Glomerular endothelial cell (primary cell): ENCODE results near the gene TWSG1. TPM values are rescaled to one million over a fixed set of nuclear protein-coding genes. Genes with fewer than 3 reads are reported as not detected.
"Not testable (repeated sequence)": the region's sequence is repeated elsewhere in the genome, so short reads cannot be mapped to it uniquely, and the experiment has no call there.

Experiments
- DNase-seq: peaks from one replicate; pipeline ENCODE4 v3.0.0-alpha.2; 2011; ENCODE audit warnings: low read depth, low spot score; ENCODE audit errors: extremely low read depth
- total RNA-seq: library from RNA; depleted of rRNA; stranded (reverse); fragments of >200 nt; gene quantifications from 2 replicates; pipeline ENCODE4 v1.2.3, GENCODE V29; 2015

TWSG1 gene
- total RNA-seq, 1 donor from 2014 or later, result 74.9 TPM

- DNase-seq, result no peak
Measured at GRCh38 chr18:9421901-9422327, 87.3 kb downstream of the TWSG1 start.

GRCh38 chr18:9422816-9423519 lies 88.4 kb downstream of the TWSG1 start:
- no peak for DNase-seq

DNA sequence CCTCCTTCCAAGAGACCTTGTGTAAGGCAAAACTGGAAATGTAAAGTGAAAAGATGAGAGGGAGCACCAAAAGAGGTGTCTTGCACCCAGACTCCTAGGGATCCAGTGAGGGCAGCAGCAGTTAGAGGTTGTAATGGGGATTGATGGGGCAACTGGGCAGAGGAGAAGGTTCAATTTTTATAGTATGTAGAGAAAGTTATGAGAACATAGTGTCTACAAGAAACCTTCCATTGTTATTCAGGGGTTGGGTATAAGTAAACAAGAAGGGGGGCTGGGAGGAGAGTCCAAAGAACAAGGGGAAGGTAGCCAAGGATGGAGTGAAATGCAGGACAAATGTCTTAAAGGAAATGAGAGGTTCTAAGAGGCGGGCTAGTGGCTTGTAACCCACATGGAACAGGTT lies 89.1 kb downstream of the TWSG1 start:
- not testable (repeated sequence) for DNase-seq

DNA sequence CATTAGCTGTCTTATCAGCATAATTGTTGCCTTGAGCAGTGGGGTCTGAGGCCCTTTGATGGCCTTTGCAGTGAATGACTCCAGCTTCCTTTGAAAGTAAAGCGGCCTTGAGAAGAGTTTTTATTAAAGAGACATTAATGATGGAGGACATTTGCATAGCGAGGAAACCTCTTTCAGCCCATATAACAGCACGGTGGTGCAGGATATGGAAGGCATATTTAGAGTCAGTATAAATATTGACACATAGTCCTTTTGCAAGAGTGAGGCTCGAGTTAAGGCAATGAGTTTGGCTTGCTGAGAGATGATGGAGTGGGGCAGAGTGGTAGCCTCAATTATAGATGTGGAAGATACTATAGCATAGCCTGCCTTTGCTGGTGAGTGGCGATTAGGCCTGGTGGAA lies 89.7 kb downstream of the TWSG1 start:
- not testable (repeated sequence) for DNase-seq

- DNase-seq, result no peak
Measured at GRCh38 chr18:9426753-9427152, 92.2 kb downstream of the TWSG1 start.

DNA sequence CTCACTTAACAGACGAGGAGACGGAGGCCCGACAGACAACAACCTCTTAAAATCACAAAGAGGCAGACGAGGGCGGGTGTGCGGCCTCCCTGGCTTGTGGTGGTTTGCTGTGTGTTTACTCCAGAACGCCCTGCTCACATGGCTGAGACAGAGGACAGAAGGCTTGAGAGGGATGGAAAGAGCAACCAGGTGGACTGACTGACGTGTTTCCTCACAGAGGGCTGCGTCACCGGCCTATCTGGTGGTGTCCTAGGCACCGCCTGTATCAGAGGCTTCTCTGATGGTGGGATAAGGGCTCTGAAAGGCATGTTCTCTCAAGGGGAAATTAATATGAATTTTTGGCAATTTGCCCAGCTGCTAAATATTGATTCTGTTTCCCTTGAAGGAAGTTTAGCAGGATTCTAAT lies 93.7 kb downstream of the TWSG1 start:
- DNase-seq, result no peak

DNA sequence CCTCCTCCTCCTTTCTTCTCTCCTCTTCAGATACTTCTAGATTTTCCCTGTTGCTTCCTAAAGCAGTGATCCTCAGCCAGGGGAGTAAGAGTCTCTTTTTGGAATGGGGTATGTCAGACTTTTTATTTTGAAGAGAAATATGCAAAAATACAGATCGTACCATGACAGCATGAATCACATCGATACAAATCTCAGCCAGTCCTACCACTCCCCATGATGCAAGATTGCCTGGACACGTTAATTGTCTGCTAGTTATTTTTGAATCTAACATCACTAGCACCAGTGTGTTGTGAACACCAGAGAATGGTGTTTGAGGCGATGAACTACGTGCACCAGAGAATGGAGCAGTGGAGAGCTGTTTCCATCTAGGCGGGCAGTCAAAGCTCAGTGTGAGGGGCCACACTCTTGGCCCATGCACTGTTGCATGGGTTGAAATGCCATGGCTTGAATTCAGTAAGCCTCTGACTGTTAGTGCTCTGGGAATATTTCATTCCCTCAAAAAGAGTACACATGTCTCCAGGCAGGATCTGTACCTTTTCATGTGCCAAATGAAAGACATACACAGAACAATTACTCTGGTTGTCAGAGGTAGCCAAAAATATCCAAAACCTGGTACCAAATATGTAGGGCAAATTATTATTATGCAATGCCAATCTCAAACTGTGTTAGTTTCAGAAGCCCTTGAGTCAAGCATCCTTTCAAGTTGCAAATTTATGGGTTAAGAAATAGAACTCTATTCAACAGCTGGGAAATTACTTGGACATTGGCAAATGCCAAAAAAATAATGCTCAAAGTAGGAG lies 94.5 kb downstream of the TWSG1 start:
- DNase-seq, result no peak

- no peak for DNase-seq
Measured at GRCh38 chr18:9429662-9429993, 95.1 kb downstream of the TWSG1 start.

- not testable (repeated sequence) for DNase-seq
Measured at GRCh38 chr18:9430315-9430714, 95.7 kb downstream of the TWSG1 start.

DNA sequence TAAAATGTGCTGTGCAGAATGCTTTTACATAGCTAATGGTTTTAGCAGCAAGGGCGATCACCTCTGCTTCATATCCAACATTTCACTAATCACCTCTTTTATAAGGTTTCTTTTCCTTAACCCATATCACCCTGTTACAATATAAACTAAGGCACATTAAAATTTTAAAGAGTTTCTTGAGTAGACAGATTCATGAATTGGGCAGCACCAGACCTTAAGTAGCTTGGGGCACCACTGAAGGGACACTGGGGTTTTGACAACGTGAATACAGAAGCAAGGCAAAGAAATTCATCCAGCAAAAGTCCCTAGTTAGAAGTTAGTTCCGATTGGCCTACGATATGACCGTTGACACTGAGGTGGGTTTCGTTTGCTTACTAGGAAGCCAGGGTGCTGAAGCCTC lies 96.7 kb downstream of the TWSG1 start:
- no peak for DNase-seq

DNA sequence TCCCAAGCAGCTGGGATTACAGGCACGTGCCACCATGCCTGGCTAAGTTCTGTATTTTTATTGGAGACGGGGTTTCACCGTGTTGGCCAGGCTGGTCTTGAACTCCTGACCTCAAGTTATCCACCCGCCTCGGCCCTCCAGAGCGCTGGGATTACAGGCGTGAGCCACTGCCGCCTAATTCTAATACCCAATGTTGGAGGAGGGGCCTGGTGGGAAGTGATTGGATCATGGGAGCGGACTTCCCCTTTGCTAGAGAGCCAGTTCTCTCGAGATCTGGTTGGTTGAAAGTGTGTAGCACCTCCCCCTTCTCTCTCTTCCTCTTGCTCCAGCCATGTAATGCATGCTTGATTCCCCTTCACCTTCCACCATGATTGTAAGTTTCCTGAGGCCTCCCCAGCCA lies 98.5 kb downstream of the TWSG1 start:
- not testable (repeated sequence) for DNase-seq

DNA sequence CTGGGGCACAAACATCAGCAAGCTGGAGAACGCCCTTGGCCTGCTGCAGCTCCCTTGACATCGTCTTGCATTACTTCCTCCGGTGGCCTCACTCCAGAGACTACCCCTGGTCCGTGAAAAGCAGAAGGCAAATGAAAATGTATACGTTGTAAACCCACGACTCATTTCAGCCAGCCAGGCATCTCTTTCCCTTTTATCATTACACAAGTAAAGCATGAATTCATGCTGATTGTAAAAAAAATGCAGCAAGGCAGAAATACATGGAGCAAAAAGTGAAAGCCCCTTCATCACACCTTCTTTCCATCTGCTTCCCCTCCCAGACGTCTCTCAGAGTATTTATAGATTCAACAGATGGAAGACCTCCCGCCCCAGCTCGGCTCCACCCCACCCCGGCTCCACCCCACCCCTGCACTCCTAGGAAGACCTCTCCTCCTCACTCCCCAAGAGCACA lies 99.1 kb downstream of the TWSG1 start:
- DNase-seq, result no peak

GRCh38 chr18:9434122-9434701 lies 99.6 kb downstream of the TWSG1 start:
- DNase-seq, result no peak

- DNase-seq, result no peak
Measured at GRCh38 chr18:9435041-9435440, 100.5 kb downstream of the TWSG1 start.

DNA sequence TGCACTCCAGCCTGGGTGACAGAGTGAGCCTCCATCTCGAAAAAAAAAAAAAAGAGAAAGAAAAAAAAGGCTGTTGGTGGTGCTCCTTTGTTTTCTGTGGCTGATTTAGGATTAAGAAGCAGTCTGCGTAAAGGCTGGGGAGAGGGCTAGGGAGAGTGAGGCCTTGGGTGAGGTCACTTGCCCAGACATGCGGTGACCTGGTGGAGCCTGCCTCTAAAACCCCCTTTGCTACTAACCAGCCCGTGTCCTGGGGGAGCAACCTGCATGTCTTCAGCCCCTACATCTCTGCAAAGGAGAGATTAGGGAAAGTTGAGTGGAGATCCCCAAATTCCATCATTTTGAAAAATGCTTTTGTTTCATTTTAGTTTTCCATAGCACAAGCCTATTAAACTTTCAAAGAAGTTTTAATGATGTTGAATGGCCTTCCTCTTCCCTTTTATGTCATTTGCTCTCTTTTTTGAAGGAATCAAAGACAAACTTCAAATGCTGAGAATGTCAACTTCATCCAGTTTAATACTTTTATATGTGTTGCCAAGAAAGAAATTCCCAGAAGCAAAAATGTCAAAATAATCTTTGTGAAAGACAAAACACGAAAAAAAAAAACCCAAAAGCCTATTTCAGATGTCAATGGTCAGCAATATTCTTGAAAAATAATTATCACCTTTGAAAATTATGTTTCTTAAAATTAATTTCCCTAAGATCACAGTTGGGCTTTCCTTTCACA lies 101.8 kb downstream of the TWSG1 start:
- DNase-seq, result no peak

- DNase-seq, result no peak
Measured at GRCh38 chr18:9437021-9437437, 102.5 kb downstream of the TWSG1 start.

DNA sequence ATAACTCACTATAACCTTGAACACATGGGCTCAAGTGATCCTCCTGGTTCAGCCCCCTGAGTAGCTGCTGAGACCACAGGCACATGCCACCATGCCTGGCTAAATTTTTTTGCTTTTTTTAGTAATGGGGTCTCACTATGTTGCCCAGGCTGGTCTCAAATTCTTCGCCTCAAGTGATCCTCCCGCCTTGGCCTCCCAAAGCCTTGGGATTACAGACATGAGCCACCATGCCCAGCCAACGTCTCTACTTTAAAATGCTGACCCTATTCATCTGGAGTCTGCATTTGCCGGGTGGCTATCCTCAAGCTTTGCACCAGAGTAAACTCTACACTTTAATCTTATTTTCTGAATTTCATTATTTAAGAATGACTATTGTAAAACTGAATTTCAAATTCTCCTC lies 103.1 kb downstream of the TWSG1 start:
- no peak for DNase-seq

DNA sequence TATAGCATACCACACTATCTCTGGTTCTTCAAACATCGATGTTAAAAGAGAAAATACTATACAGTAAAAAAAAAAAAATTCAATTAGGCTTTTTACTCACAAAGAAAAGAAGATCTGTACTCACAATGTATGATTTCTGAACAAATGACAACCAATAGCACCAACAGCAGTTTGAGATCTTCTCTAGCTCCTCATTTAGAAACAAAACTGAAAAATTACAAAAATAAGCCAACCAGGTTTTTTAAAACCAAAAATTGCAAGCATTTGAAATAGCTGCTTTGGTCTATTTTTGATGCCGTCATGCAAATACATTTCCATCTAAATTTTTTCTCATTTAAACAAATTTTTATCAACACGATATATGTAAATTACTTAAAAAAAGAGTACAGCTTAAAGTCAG lies 106.5 kb downstream of the TWSG1 start:
- no peak for DNase-seq

DNA sequence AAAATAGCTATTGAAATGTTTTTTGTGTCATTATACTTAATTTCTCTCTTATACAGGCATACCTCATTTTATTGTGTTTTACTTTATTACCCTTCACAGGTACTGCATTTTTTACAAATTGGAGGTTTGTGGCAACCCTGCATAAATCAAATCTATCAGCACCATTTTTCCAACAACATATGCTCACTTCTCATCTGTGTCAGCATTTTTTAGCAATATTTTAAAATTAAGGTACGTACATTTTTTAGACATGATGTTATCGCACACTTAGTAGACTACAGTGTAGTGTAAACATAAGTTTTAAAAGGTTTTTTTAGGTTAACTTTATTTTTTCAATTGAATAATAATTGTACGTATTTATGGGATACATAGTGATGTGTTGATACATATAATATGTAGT lies 110.0 kb downstream of the TWSG1 start:
- DNase-seq, result no peak

- DNase-seq, result no peak
Measured at GRCh38 chr18:9446839-9447238, 112.3 kb downstream of the TWSG1 start.

DNA sequence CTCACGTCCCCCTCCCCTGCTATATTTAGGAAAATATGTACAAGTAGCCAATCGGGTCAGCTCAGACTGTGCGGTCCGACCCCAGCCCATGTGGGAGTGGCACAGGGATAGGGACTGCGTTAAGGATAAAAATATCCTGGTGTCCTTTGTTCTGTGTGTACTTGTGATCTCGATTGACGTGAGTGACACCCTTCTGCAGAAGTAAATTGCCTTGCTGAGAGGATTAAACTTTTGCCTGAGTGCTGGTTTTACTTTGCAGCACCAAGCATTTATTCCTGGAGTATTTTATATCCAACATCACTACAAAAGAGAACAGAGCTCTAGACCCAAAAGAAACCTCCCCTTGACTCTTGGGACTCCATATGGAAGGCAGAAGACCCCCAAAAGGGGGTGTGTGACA lies 112.8 kb downstream of the TWSG1 start:
- DNase-seq, result no peak
